ENCODE results near the gene GAA.
A peak's percentile ranks its signal among the peaks of the same experiment; 100 is the strongest.
"Not testable (repeated sequence)": the region's sequence is repeated elsewhere in the genome, so short reads cannot be mapped to it uniquely, and the experiment has no call there.

GAA gene

GRCh38 chr17:80145076-80146075 lies 44.0 kb downstream of the GAA start:
- DNase-seq (ENCODE audit: low read depth in 2 of 2, low spot score in 1 of 2): no peak

GRCh38 chr17:80146121-80147034 lies 45.0 kb downstream of the GAA start:
- DNase-seq (ENCODE audit: low read depth in 2 of 2, low spot score in 1 of 2): peak in 1 of 2 donors; percentile 8

- peak; percentile 81 to 93 for DNase-seq (ENCODE audit: low read depth in 2 of 2, low spot score in 1 of 2)
Observed at GRCh38 chr17:80147035-80147822, 45.8 kb downstream of the GAA start, which contains the start of gene EIF4A3. Gene EIF4A3, minus strand, starts transcription at chr17:80147128. Its CDS starts 167 bp downstream, at chr17:80146961.

- no peak for DNase-seq (ENCODE audit: low read depth in 2 of 2, low spot score in 1 of 2)
Observed at GRCh38 chr17:80151333-80151732, 50.0 kb downstream of the GAA start.

GRCh38 chr17:80152081-80152702 lies 50.8 kb downstream of the GAA start:
- DNase-seq (ENCODE audit: low read depth in 2 of 2, low spot score in 1 of 2): no peak

- DNase-seq (ENCODE audit: low read depth in 2 of 2, low spot score in 1 of 2): no peak
Observed at GRCh38 chr17:80153004-80153403, 51.6 kb downstream of the GAA start.

- DNase-seq (ENCODE audit: low read depth in 2 of 2, low spot score in 1 of 2): no peak
Observed at GRCh38 chr17:80154166-80154565, 52.8 kb downstream of the GAA start.

- not testable (repeated sequence) for DNase-seq (ENCODE audit: low read depth in 2 of 2, low spot score in 1 of 2)
Observed at GRCh38 chr17:80155600-80155999, 54.2 kb downstream of the GAA start.

- DNase-seq (ENCODE audit: low read depth in 2 of 2, low spot score in 1 of 2): no peak
Observed at GRCh38 chr17:80158846-80159245, 57.5 kb downstream of the GAA start.

GRCh38 chr17:80160536-80160935 lies 59.2 kb downstream of the GAA start:
- DNase-seq (ENCODE audit: low read depth in 2 of 2, low spot score in 1 of 2): no peak

GRCh38 chr17:80163336-80163735 lies 62.0 kb downstream of the GAA start:
- DNase-seq (ENCODE audit: low read depth in 2 of 2, low spot score in 1 of 2): no peak

- no peak for DNase-seq (ENCODE audit: low read depth in 2 of 2, low spot score in 1 of 2)
Observed at GRCh38 chr17:80164185-80164584, 62.8 kb downstream of the GAA start.

- DNase-seq (ENCODE audit: low read depth in 2 of 2, low spot score in 1 of 2): no peak
Observed at GRCh38 chr17:80166446-80166845, 65.1 kb downstream of the GAA start.

GRCh38 chr17:80168371-80168770 lies 67.0 kb downstream of the GAA start:
- no peak for DNase-seq (ENCODE audit: low read depth in 2 of 2, low spot score in 1 of 2)

GRCh38 chr17:80169107-80169506 lies 67.7 kb downstream of the GAA start:
- no peak for DNase-seq (ENCODE audit: low read depth in 2 of 2, low spot score in 1 of 2)
